Measurements from ENCODE around the gene CELF4. TPM values are rescaled to one million over a fixed set of nuclear protein-coding genes. Genes with fewer than 3 reads are reported as not detected.
A peak's percentile ranks its signal among the peaks of the same experiment; 100 is the strongest.

The CELF4 gene
- total RNA-seq, 1 donor from 2014 or later = not detected

- no peaks in the 10 kb centered on the region for H3K36me3 ChIP-seq (ENCODE audit: control insufficient read depth, insufficient read depth, low read length)
- no peak for DNase-seq (ENCODE audit: low read depth)
- H3K27me3 ChIP-seq (ENCODE audit: control insufficient read depth, insufficient read depth, low read length) = no peaks in the 10 kb centered on the region
- H3K4me3 ChIP-seq (ENCODE audit: low read depth, low read length) = no peak overlapping the region
- TF ChIP-seq CTCF (IDR thresholded peaks at IDR 0.05; ENCODE audit: insufficient read depth, low read length, poor library complexity, severe bottlenecking) = no peak
Observed at GRCh38 chr18:37422116-37422515, 143.5 kb downstream of the CELF4 start.

- no peak overlapping the region for H3K4me3 ChIP-seq (ENCODE audit: low read depth, low read length)
- H3K36me3 ChIP-seq (ENCODE audit: control insufficient read depth, insufficient read depth, low read length) = no peaks in the 10 kb centered on the region
- no peak for TF ChIP-seq CTCF (IDR thresholded peaks at IDR 0.05; ENCODE audit: insufficient read depth, low read length, poor library complexity, severe bottlenecking)
- no peak for DNase-seq (ENCODE audit: low read depth)
- H3K27me3 ChIP-seq (ENCODE audit: control insufficient read depth, insufficient read depth, low read length) = no peaks in the 10 kb centered on the region
Observed at GRCh38 chr18:37421341-37422077, 144.1 kb downstream of the CELF4 start.

GRCh38 chr18:37420315-37420880, 145.2 kb downstream of the CELF4 start:
- no peak overlapping the region for H3K4me3 ChIP-seq (ENCODE audit: low read depth, low read length)
- no peak for DNase-seq (ENCODE audit: low read depth)
- TF ChIP-seq CTCF (IDR thresholded peaks at IDR 0.05; ENCODE audit: insufficient read depth, low read length, poor library complexity, severe bottlenecking) = no peak
- H3K27me3 ChIP-seq (ENCODE audit: control insufficient read depth, insufficient read depth, low read length) = no peaks in the 10 kb centered on the region
- H3K36me3 ChIP-seq (ENCODE audit: control insufficient read depth, insufficient read depth, low read length) = no peaks in the 10 kb centered on the region

- Histone ChIP-seq H3K4me3 (ENCODE audit: low read depth, low read length) (no peak overlapping the region), H3K27me3 (ENCODE audit: control insufficient read depth, insufficient read depth, low read length) (no peaks in the 10 kb centered on the region), H3K36me3 (ENCODE audit: control insufficient read depth, insufficient read depth, low read length) (no peaks in the 10 kb centered on the region)
- no peak for DNase-seq (ENCODE audit: low read depth)
- TF ChIP-seq CTCF (IDR thresholded peaks at IDR 0.05; ENCODE audit: insufficient read depth, low read length, poor library complexity, severe bottlenecking) = no peak
Observed at GRCh38 chr18:37419866-37420265, 145.7 kb downstream of the CELF4 start.

GRCh38 chr18:37419315-37419714, 146.3 kb downstream of the CELF4 start:
- TF ChIP-seq CTCF (IDR thresholded peaks at IDR 0.05; ENCODE audit: insufficient read depth, low read length, poor library complexity, severe bottlenecking) = no peak
- no peaks in the 10 kb centered on the region for H3K27me3 ChIP-seq (ENCODE audit: control insufficient read depth, insufficient read depth, low read length)
- H3K36me3 ChIP-seq (ENCODE audit: control insufficient read depth, insufficient read depth, low read length) = no peaks in the 10 kb centered on the region
- peak; percentile 41 for DNase-seq (ENCODE audit: low read depth)
- H3K4me3 ChIP-seq (ENCODE audit: low read depth, low read length) = no peak overlapping the region

- Histone ChIP-seq H3K4me3 (ENCODE audit: low read depth, low read length) (no peak overlapping the region), H3K27me3 (ENCODE audit: control insufficient read depth, insufficient read depth, low read length) (no peaks in the 10 kb centered on the region), H3K36me3 (ENCODE audit: control insufficient read depth, insufficient read depth, low read length) (no peaks in the 10 kb centered on the region)
- TF ChIP-seq CTCF (IDR thresholded peaks at IDR 0.05; ENCODE audit: insufficient read depth, low read length, poor library complexity, severe bottlenecking) = no peak
- no peak for DNase-seq (ENCODE audit: low read depth)
Observed at GRCh38 chr18:37414816-37415215, 150.8 kb downstream of the CELF4 start.

Data from kidney epithelial cell (primary cell).